SK-N-SH (cell line): ENCODE results near the gene AKAP6. TPM values are rescaled to one million over a fixed set of nuclear protein-coding genes. Genes with fewer than 3 reads are reported as not detected.
A peak's percentile ranks its signal among the peaks of the same experiment; 100 is the strongest.

ENCODE experiments used
- CTCF ChIA-PET: fragments of 300-600, 350-600 bp; formaldehyde crosslinking; extraction: SDS; loops from one replicate; lab custom pipeline; 2021; lab: Yijun Ruan, JAX
- POLR2A ChIA-PET: fragments of 350-600 bp; sonication (Branson Sonifier 250); formaldehyde crosslinking; extraction: SDS; loops from one replicate; lab custom pipeline; 2020; ENCODE audit warnings: antibody characterized with exemption, inconsistent platforms; lab: Yijun Ruan, JAX
- DNase-seq: peaks from one replicate; pipeline ENCODE4 v3.0.0; 2012
- H2AFZ ChIP-seq: fragments of 200-600 bp; sonication (generic); 2 replicates; pipeline ENCODE4 v1.8.1; 2016; ENCODE audit warnings: antibody characterized with exemption, mild to moderate bottlenecking, low read depth
- H3F3A ChIP-seq: fragments of 200-600 bp; sonication (generic); replicated peaks from 2 replicates; pipeline ENCODE3; 2016; ENCODE audit warnings: antibody characterized with exemption, mild to moderate bottlenecking; ENCODE audit not compliant: insufficient read depth
- H3K27ac ChIP-seq, 2 experiments: fragments of 200-500 bp in 1 of 2; fragments of 200-600 bp in 1 of 2; sonication (Bioruptor generic) in 1 of 2; sonication (generic), shearing (Covaris generic) in 1 of 2; 2 replicates each; pipeline versions ENCODE4 v1.5.1 to v1.6.1; 2014 to 2016; ENCODE audit warnings: low read depth in 2 of 2, inconsistent platforms in 1 of 2, low read length in 1 of 2, mild to moderate bottlenecking in 1 of 2, mixed read lengths in 1 of 2
- H3K27me3 ChIP-seq: fragments of 200-600 bp; sonication (generic), shearing (Covaris generic); 2 replicates; pipeline ENCODE4 v1.6.1; 2016; ENCODE audit warnings: mixed run types; ENCODE audit not compliant: insufficient read depth
- H3K36me3 ChIP-seq, 2 experiments: fragments of 200-500 bp in 1 of 2; fragments of 200-600 bp in 1 of 2; sonication (Bioruptor generic) in 1 of 2; sonication (generic) in 1 of 2; replicated peaks in 1 of 2; 2 replicates each; pipeline versions ENCODE3 to v1.5.1; 2014 to 2016; ENCODE audit warnings: low read length in 1 of 2, mild to moderate bottlenecking in 1 of 2; ENCODE audit not compliant: insufficient read depth in 2 of 2, control insufficient read depth in 1 of 2
- H3K4me1 ChIP-seq, 2 experiments: fragments of 200-500 bp in 1 of 2; fragments of 200-600 bp in 1 of 2; sonication (Bioruptor generic) in 1 of 2; sonication (generic), shearing (Covaris generic) in 1 of 2; 2 replicates each; pipeline versions ENCODE4 v1.5.1 to v1.6.1; 2014 to 2016; ENCODE audit warnings: low read depth in 1 of 2, low read length in 1 of 2, mixed run types in 1 of 2; ENCODE audit not compliant: insufficient read depth in 2 of 2, control insufficient read depth in 1 of 2
- H3K4me2 ChIP-seq: fragments of 200-600 bp; sonication (generic), shearing (Covaris generic); 2 replicates; pipeline ENCODE4 v1.6.1; 2017; ENCODE audit warnings: mixed run types
- H3K4me3 ChIP-seq, 2 experiments: fragments of 200-500 bp in 1 of 2; fragments of 200-600 bp in 1 of 2; sonication (Bioruptor generic) in 1 of 2; sonication (generic), shearing (Covaris generic) in 1 of 2; 2 replicates each; pipeline versions ENCODE4 v1.5.1 to v1.8.1; 2014 to 2016; ENCODE audit warnings: low read depth in 2 of 2, inconsistent platforms in 1 of 2, low read length in 1 of 2, mild to moderate bottlenecking in 1 of 2, mixed read lengths in 1 of 2, moderate library complexity in 1 of 2
- H3K79me2 ChIP-seq: fragments of 200-600 bp; sonication (generic); 2 replicates; pipeline ENCODE4 v1.8.1; 2017; ENCODE audit warnings: mild to moderate bottlenecking; ENCODE audit not compliant: insufficient read depth
- H3K9ac ChIP-seq: fragments of 200-600 bp; sonication (generic); 2 replicates; pipeline ENCODE4 v1.6.1; 2017; ENCODE audit warnings: mixed run types
- H3K9me2 ChIP-seq: fragments of 200-600 bp; sonication (generic); 2 replicates; pipeline ENCODE4 v1.6.1; 2017; ENCODE audit warnings: mixed run types
- H3K9me3 ChIP-seq: fragments of 200-600 bp; sonication (generic); 2 replicates; pipeline ENCODE4 v1.6.1; 2017; ENCODE audit warnings: mixed run types, mild to moderate bottlenecking, moderate library complexity
- H4K20me1 ChIP-seq: fragments of 200-600 bp; sonication (generic); 2 replicates; pipeline ENCODE4 v1.6.1; 2017; ENCODE audit warnings: mild to moderate bottlenecking, mixed run types; ENCODE audit not compliant: insufficient read depth
- CHD2 ChIP-seq: fragments of 150-350 bp; IDR thresholded peaks from 2 replicates; pipeline ENCODE4 v1.6.1; 2018; ENCODE audit warnings: low read length; ENCODE audit not compliant: partially characterized antibody
- ELF1 ChIP-seq: IDR thresholded peaks from 2 replicates; pipeline ENCODE4 v1.4.0; 2012
- FOSL2 ChIP-seq: IDR thresholded peaks from 2 replicates; pipeline ENCODE4 v1.4.0; 2012; ENCODE audit warnings: low read depth, mild to moderate bottlenecking, moderate library complexity, borderline replicate concordance
- FOXJ3 ChIP-seq: sonication (generic); formaldehyde crosslinking; IDR thresholded peaks from 2 replicates; pipeline ENCODE4 v1.5.1; 2020; ENCODE audit warnings: mild to moderate bottlenecking, missing genetic modification reagents
- FOXM1 ChIP-seq: IDR thresholded peaks from 2 replicates; pipeline ENCODE4 v1.4.0; 2012; ENCODE audit warnings: low read depth, mild to moderate bottlenecking
- GATA2 ChIP-seq: sonication (generic); formaldehyde crosslinking; IDR thresholded peaks from 2 replicates; pipeline ENCODE4 v1.5.0; 2020; ENCODE audit warnings: mild to moderate bottlenecking, missing genetic modification reagents
- RAD21 ChIP-seq: IDR thresholded peaks from 2 replicates; pipeline ENCODE4 v1.6.1; 2012; ENCODE audit warnings: mild to moderate bottlenecking, low read length
- RCOR1 ChIP-seq: fragments of 150-350 bp; IDR thresholded peaks from 2 replicates; pipeline ENCODE4 v1.6.1; 2017; ENCODE audit warnings: antibody characterized with exemption, low read length
- RXRA ChIP-seq: IDR thresholded peaks from 2 replicates; pipeline ENCODE4 v1.4.0; 2012; ENCODE audit warnings: low read depth, mild to moderate bottlenecking, borderline replicate concordance
- SMC3 ChIP-seq: IDR thresholded peaks from 2 replicates; pipeline ENCODE4 v1.6.1; 2012; ENCODE audit warnings: low read depth, low read length, improper control_type of control experiment
- TAF1 ChIP-seq: IDR thresholded peaks from 2 replicates; pipeline ENCODE4 v1.6.1; 2012; ENCODE audit warnings: low read depth, mild to moderate bottlenecking, low read length, moderate library complexity, borderline replicate concordance
- TCF12 ChIP-seq: IDR thresholded peaks from 2 replicates; pipeline ENCODE4 v1.4.0; 2012
- TEAD4 ChIP-seq: IDR thresholded peaks from 2 replicates; pipeline ENCODE4 v1.4.0; 2012; ENCODE audit warnings: mild to moderate bottlenecking, borderline replicate concordance; ENCODE audit not compliant: insufficient read depth
- WGBS: methylation state at CpG from one replicate; pipeline ENCODE4 v1.1.6; 2017; ENCODE audit warnings: low lambda C conversion rate; 5-methylcytosine and 5-hydroxymethylcytosine counted together
- polyA plus RNA-seq, 3 experiments: library from polyadenylated mRNA; depleted of rRNA; stranded (reverse); fragments of >200 nt; gene quantifications; 2 replicates each; pipeline ENCODE4 v1.2.3, GENCODE V29; 2012
- TF ChIP-seq, protein P1 (sequence below): IDR thresholded peaks from 2 replicates; pipeline ENCODE4 v1.6.1; 2012; ENCODE audit warnings: mild to moderate bottlenecking, low read depth, low read length, moderate library complexity
- TF ChIP-seq, protein P2 (sequence below): IDR thresholded peaks from 2 replicates; pipeline ENCODE4 v1.4.0; 2012; ENCODE audit warnings: low read depth, borderline replicate concordance
- TF ChIP-seq, protein P3 (sequence below): fragments of 200-600 bp; sonication (generic); IDR thresholded peaks from 2 replicates; pipeline ENCODE4 v1.6.1; 2017; ENCODE audit warnings: antibody characterized with exemption, mild to moderate bottlenecking, moderate library complexity
- TF ChIP-seq, protein P4 (sequence below): IDR thresholded peaks from 2 replicates; pipeline ENCODE4; 2012

AKAP6 gene
- polyA plus RNA-seq, 1 of the 3 experiments (the other 2 are of a cell fraction), result 1.7 TPM

DNA sequence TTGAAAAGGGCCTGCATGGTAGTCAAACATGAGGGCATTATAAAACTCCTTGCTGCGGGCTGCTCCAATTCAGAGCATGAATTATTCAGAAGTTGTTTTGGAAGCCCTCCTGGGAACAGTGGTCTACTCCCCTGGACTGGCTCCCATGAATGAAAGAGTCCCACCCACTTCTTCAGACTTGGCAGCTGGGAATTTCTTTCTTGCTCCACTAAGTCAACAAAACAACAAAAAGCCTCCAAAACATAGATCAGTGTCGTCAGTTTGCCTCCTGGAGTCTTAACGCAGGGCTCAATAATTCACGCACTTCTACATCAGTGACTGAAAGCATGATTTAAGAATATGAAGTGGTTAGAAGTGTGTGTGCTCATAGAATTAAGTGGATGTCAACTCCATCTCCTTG is 37.9 kb downstream of the AKAP6 start:
- peak overlapping the region; percentile 48 to 93 for H3K27ac ChIP-seq
- no peak overlapping the region for H3K4me3 ChIP-seq
- no peak overlapping the region for H2AFZ ChIP-seq
- H3K9me3 ChIP-seq, result no peaks in the 10 kb centered on the region
- peak overlapping the region; percentile 46; the same call in 1 of the 2 replicates for H3K4me2 ChIP-seq
- H3K4me1 ChIP-seq, result peaks cover 27 to 66% of the 10 kb centered on the region in 2 experiments
- H4K20me1 ChIP-seq, result no peaks in the 10 kb centered on the region
- peaks cover 56% of the 10 kb centered on the region for H3F3A ChIP-seq
- no peak for DNase-seq
- no peaks in the 10 kb centered on the region for H3K36me3 ChIP-seq
- ChIA-PET POLR2A (no interaction called here), CTCF (interaction anchor here (1.2 to 4.0 kb wide), 6 partner anchors 16 to 290 kb away, joined by 3 to 16 read pairs (median 4); partner anchors contain the start of genes AKAP6 and ARHGAP5)
- no peaks in the 10 kb centered on the region for H3K27me3 ChIP-seq
- no peaks in the 10 kb centered on the region for H3K9me2 ChIP-seq
- no peaks in the 10 kb centered on the region for H3K79me2 ChIP-seq
- WGBS, result 88% methylated on average over 4 of the region's 4 CpGs
- TF ChIP-seq, protein P1, sequence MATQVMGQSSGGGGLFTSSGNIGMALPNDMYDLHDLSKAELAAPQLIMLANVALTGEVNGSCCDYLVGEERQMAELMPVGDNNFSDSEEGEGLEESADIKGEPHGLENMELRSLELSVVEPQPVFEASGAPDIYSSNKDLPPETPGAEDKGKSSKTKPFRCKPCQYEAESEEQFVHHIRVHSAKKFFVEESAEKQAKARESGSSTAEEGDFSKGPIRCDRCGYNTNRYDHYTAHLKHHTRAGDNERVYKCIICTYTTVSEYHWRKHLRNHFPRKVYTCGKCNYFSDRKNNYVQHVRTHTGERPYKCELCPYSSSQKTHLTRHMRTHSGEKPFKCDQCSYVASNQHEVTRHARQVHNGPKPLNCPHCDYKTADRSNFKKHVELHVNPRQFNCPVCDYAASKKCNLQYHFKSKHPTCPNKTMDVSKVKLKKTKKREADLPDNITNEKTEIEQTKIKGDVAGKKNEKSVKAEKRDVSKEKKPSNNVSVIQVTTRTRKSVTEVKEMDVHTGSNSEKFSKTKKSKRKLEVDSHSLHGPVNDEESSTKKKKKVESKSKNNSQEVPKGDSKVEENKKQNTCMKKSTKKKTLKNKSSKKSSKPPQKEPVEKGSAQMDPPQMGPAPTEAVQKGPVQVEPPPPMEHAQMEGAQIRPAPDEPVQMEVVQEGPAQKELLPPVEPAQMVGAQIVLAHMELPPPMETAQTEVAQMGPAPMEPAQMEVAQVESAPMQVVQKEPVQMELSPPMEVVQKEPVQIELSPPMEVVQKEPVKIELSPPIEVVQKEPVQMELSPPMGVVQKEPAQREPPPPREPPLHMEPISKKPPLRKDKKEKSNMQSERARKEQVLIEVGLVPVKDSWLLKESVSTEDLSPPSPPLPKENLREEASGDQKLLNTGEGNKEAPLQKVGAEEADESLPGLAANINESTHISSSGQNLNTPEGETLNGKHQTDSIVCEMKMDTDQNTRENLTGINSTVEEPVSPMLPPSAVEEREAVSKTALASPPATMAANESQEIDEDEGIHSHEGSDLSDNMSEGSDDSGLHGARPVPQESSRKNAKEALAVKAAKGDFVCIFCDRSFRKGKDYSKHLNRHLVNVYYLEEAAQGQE, result no peak
- no peak for TF ChIP-seq FOXM1
- TF ChIP-seq ELF1, result no peak
- TF ChIP-seq TEAD4, result no peak
- no peak for TF ChIP-seq SMC3
- TF ChIP-seq CHD2, result no peak
- H3K9ac ChIP-seq, result peak overlapping the region; percentile 51

DNA sequence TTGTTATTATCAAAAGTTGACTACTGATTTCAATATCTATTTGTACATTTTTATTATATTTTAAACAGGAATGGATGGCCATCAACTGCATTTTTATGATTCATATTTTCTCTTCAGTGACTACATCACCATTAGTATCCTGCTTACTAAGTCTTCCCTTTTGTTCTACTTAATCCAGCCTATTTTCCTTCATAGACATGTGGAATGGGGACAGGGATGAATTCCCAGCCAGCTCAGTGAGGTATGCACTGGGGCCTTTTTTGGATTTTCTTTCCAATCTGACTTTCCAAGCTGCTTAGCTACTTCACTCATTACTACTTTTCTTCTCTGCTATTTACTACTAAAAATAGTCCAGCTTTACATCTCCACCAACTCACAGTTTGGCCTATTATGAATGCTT is 38.4 kb downstream of the AKAP6 start:
- peak overlapping the region; percentile 46 for H3K4me2 ChIP-seq
- TF ChIP-seq ELF1 (no peak), FOSL2 (peak; percentile 41; the same call in 1 of the 2 replicates), FOXJ3 (CRISPR knock-in tag) (no peak), SMC3 (no peak), GATA2 (CRISPR knock-in tag) (no peak), RCOR1 (no peak), TCF12 (peak; percentile 20; the same call in 1 of the 2 replicates), RXRA (no peak), RAD21 (no peak), TAF1 (no peak)
- TF ChIP-seq, protein P2, sequence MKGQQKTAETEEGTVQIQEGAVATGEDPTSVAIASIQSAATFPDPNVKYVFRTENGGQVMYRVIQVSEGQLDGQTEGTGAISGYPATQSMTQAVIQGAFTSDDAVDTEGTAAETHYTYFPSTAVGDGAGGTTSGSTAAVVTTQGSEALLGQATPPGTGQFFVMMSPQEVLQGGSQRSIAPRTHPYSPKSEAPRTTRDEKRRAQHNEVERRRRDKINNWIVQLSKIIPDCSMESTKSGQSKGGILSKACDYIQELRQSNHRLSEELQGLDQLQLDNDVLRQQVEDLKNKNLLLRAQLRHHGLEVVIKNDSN, result no peak
- TF ChIP-seq, protein P3, sequence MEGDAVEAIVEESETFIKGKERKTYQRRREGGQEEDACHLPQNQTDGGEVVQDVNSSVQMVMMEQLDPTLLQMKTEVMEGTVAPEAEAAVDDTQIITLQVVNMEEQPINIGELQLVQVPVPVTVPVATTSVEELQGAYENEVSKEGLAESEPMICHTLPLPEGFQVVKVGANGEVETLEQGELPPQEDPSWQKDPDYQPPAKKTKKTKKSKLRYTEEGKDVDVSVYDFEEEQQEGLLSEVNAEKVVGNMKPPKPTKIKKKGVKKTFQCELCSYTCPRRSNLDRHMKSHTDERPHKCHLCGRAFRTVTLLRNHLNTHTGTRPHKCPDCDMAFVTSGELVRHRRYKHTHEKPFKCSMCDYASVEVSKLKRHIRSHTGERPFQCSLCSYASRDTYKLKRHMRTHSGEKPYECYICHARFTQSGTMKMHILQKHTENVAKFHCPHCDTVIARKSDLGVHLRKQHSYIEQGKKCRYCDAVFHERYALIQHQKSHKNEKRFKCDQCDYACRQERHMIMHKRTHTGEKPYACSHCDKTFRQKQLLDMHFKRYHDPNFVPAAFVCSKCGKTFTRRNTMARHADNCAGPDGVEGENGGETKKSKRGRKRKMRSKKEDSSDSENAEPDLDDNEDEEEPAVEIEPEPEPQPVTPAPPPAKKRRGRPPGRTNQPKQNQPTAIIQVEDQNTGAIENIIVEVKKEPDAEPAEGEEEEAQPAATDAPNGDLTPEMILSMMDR, result no peak
- TF ChIP-seq, protein P4, sequence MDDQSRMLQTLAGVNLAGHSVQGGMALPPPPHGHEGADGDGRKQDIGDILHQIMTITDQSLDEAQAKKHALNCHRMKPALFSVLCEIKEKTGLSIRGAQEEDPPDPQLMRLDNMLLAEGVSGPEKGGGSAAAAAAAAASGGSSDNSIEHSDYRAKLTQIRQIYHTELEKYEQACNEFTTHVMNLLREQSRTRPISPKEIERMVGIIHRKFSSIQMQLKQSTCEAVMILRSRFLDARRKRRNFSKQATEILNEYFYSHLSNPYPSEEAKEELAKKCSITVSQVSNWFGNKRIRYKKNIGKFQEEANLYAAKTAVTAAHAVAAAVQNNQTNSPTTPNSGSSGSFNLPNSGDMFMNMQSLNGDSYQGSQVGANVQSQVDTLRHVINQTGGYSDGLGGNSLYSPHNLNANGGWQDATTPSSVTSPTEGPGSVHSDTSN, result peak; percentile 16; the same call in 1 of the 2 replicates

More for the DNA sequence above, 38.4 kb downstream of the AKAP6 start:
- Histone ChIP-seq H3K9ac (peak overlapping the region; percentile 56; the same call in 1 of the 2 replicates), H3K4me3 (no peak overlapping the region), H2AFZ (no peak overlapping the region; the same call in 1 of the 2 replicates), H3K36me3 (no peaks in the 10 kb centered on the region), H3F3A (peaks cover 62% of the 10 kb centered on the region), H3K9me2 (no peaks in the 10 kb centered on the region), H3K27ac (peak overlapping the region; percentile 55 to 93), H4K20me1 (no peaks in the 10 kb centered on the region), H3K27me3 (no peaks in the 10 kb centered on the region), H3K79me2 (no peaks in the 10 kb centered on the region), H3K4me1 (peaks cover 27 to 66% of the 10 kb centered on the region in 2 experiments), H3K9me3 (no peaks in the 10 kb centered on the region)
- ChIA-PET POLR2A (no interaction called here), CTCF (interaction anchor here (1.4 to 4.0 kb wide), 4 partner anchors 15 to 115 kb away, joined by 3 to 16 read pairs (median 8); partner anchors contain the start of gene AKAP6)
- no peak for DNase-seq
